K562 (cell line): ENCODE data around the gene NACC1.

Source experiments
- BACH1 ChIP-seq: fragments of 200-800 bp; sonication (Bioruptor generic); IDR thresholded peaks from 2 replicates; pipeline ENCODE4 v1.6.1; 2016; ENCODE audit warnings: missing genetic modification characterization, missing compliant biosample characterization
- NFIC ChIP-seq: fragments of 450-650 bp; IDR thresholded peaks from 2 replicates; pipeline ENCODE4 v1.6.1; 2017; ENCODE audit warnings: mild to moderate bottlenecking, inconsistent platforms
- POLR2A ChIP-seq: fragments of 450-650 bp; conservative IDR thresholded peaks from 2 replicates; pipeline ENCODE4 v1.6.1; 2016
- POLR2AphosphoS5 ChIP-seq: IDR thresholded peaks from 2 replicates; pipeline ENCODE4 v1.6.1; 2011; ENCODE audit warnings: mild to moderate bottlenecking, low read depth, low read length, moderate library complexity; ENCODE audit not compliant: control insufficient read depth, insufficient read depth
- SREBF2 ChIP-seq: sonication (generic); formaldehyde crosslinking; IDR thresholded peaks from 2 replicates; pipeline ENCODE4 v1.4.0; 2020; ENCODE audit warnings: mild to moderate bottlenecking, missing genetic modification reagents
- ZNF3 ChIP-seq: fragments of 250-450 bp; sonication (Bioruptor Pico); IDR thresholded peaks from 2 replicates; pipeline ENCODE4 v1.5.0; 2021; ENCODE audit warnings: mild to moderate bottlenecking, moderate library complexity
- TF ChIP-seq, protein P1 (sequence below), 3 experiments: IDR thresholded peaks in 2 of 3; conservative IDR thresholded peaks in 1 of 3; 2 replicates each; pipeline ENCODE4 v1.5.1; 2011 to 2012; ENCODE audit warnings: low read length in 3 of 3, mild to moderate bottlenecking in 3 of 3, control low read depth in 2 of 3, improper control_type of control experiment in 1 of 3, inconsistent platforms in 1 of 3, low read depth in 1 of 3, mixed read lengths in 1 of 3, moderate library complexity in 1 of 3; ENCODE audit not compliant: insufficient read depth in 2 of 3
- TF ChIP-seq, protein P2 (sequence below): sonication (generic); formaldehyde crosslinking; IDR thresholded peaks from 2 replicates; pipeline ENCODE4 v1.9.0; 2022; ENCODE audit warnings: mild to moderate bottlenecking, missing genetic modification reagents
- TF ChIP-seq, protein P3 (sequence below), 2 experiments: IDR thresholded peaks; 2 replicates each; pipeline ENCODE4 v1.6.1; 2012; ENCODE audit warnings: improper control_type of control experiment in 2 of 2, low read depth in 2 of 2, low read length in 2 of 2, borderline replicate concordance in 1 of 2
- TF ChIP-seq, protein P4 (sequence below): sonication (generic); formaldehyde crosslinking; IDR thresholded peaks from 2 replicates; pipeline ENCODE4 v1.8.1; 2023; ENCODE audit warnings: mild to moderate bottlenecking, missing genetic modification reagents

DNA sequence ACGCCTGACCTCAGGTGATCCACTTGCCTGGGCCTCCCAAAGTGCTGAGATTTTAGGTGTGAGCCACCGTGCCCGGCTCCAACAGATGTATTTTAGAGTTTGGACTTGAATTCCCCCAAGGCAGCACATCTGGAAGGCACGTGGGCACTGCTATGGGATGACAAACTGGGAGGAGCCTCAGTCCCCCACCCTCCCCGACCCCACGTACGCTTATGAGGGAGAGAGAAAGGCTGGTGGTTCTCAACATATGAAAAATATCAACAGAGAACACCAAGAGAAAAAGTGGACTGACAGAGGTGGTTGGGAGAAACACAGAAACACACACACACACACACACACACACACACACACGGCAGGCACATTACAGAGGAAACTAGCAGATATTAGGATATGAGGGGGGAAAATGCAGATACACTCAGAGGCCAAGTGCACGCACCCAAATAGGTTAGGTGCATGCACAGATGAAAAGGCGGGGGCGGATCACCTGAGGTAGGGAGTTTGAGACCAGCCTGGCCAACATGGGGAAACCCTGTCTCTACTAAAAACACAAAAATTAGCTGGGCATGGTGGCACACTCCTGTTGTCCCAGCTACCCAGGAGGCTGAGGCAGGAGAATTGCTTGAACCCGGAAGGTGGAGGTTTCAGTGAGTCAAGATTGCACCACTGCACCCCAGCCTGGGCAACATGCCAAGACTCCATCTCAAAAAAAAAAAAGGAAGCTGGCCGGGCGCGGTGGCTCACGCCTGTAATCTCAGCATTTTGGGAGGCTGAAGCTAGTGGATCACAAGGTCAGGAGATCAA lies 28.9 kb downstream of the NACC1 start:
- TF ChIP-seq, protein P1, sequence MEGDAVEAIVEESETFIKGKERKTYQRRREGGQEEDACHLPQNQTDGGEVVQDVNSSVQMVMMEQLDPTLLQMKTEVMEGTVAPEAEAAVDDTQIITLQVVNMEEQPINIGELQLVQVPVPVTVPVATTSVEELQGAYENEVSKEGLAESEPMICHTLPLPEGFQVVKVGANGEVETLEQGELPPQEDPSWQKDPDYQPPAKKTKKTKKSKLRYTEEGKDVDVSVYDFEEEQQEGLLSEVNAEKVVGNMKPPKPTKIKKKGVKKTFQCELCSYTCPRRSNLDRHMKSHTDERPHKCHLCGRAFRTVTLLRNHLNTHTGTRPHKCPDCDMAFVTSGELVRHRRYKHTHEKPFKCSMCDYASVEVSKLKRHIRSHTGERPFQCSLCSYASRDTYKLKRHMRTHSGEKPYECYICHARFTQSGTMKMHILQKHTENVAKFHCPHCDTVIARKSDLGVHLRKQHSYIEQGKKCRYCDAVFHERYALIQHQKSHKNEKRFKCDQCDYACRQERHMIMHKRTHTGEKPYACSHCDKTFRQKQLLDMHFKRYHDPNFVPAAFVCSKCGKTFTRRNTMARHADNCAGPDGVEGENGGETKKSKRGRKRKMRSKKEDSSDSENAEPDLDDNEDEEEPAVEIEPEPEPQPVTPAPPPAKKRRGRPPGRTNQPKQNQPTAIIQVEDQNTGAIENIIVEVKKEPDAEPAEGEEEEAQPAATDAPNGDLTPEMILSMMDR (IDR thresholded peaks at IDR 0.05 in 2 of 3, conservative IDR thresholded peaks at IDR 0.05 in 1 of 3; ENCODE audit: insufficient read depth in 2 of 3, low read depth in 1 of 3, low read length in 3 of 3): no peak
- TF ChIP-seq BACH1 (tag) (no peak), POLR2AphosphoS5 (no peak), SREBF2 (CRISPR knock-in tag) (no peak), NFIC (peak; percentile 97), POLR2A (no peak), ZNF3 (CRISPR knock-in tag) (no peak)
- TF ChIP-seq, protein P2, sequence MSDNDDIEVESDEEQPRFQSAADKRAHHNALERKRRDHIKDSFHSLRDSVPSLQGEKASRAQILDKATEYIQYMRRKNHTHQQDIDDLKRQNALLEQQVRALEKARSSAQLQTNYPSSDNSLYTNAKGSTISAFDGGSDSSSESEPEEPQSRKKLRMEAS (CRISPR knock-in tag): no peak
- TF ChIP-seq, protein P3, sequence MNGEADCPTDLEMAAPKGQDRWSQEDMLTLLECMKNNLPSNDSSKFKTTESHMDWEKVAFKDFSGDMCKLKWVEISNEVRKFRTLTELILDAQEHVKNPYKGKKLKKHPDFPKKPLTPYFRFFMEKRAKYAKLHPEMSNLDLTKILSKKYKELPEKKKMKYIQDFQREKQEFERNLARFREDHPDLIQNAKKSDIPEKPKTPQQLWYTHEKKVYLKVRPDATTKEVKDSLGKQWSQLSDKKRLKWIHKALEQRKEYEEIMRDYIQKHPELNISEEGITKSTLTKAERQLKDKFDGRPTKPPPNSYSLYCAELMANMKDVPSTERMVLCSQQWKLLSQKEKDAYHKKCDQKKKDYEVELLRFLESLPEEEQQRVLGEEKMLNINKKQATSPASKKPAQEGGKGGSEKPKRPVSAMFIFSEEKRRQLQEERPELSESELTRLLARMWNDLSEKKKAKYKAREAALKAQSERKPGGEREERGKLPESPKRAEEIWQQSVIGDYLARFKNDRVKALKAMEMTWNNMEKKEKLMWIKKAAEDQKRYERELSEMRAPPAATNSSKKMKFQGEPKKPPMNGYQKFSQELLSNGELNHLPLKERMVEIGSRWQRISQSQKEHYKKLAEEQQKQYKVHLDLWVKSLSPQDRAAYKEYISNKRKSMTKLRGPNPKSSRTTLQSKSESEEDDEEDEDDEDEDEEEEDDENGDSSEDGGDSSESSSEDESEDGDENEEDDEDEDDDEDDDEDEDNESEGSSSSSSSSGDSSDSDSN (IDR thresholded peaks at IDR 0.05; ENCODE audit: borderline replicate concordance in 1 of 2, low read depth in 2 of 2, low read length in 2 of 2): no peak
- TF ChIP-seq, protein P4, sequence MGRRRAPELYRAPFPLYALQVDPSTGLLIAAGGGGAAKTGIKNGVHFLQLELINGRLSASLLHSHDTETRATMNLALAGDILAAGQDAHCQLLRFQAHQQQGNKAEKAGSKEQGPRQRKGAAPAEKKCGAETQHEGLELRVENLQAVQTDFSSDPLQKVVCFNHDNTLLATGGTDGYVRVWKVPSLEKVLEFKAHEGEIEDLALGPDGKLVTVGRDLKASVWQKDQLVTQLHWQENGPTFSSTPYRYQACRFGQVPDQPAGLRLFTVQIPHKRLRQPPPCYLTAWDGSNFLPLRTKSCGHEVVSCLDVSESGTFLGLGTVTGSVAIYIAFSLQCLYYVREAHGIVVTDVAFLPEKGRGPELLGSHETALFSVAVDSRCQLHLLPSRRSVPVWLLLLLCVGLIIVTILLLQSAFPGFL (CRISPR knock-in tag): no peak
